ENCODE measurements around the gene KEAP1. TPM values are rescaled to one million over a fixed set of nuclear protein-coding genes. Genes with fewer than 3 reads are reported as not detected.

KEAP1 gene
- total RNA-seq, 1 experiment from 2014 or later: 70.5 TPM

DNA sequence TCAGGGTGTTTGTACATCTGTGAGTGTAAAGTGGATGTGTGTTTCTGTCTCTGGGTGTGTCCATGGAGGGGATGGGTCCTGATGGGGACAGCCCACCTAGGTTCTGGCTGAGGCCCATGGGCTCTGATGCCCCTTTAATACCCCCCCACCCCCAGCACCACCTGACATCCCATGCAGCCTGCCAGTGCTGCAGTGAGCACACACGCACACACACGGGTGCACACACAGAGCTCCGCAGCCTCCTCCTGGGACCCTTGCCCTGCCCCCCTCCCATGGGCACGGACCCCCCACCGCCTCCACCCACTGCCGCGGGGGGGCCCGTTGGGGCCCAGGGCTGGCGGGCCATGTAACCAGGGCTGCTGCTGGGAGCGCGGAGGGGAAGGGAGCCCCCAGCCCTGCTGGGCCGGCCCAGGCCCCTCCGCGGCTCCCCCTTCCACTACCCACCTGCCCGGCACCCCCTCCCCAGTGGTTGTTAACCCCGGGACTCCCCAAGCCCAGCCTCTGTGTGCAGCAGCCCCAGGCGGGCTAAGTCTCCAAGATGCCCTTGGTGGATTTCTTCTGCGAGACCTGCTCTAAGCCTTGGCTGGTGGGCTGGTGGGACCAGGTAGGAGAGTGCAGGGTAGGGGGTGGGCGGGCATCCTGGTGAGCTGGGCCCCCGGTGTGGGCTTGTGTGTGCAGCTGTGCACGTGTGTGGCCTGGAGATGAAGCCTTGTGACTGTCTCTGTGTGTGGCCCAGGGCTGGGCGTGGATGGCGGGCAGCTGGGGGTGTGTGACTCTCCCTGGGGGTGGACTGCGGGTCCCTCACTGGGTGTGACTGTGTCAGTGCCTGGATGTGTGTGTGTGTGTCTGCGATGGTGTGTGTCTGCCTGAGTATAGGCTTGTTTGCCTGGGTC is 50.2 kb downstream of the KEAP1 start:
- no peak for DNase-seq (ENCODE audit: extremely low read depth, low read depth)

GRCh38 chr19:10450853-10451609 is 52.1 kb downstream of the KEAP1 start:
- no peak for DNase-seq (ENCODE audit: extremely low read depth, low read depth)

- no peak for DNase-seq (ENCODE audit: extremely low read depth, low read depth)
These were observed 52.8 kb downstream of the KEAP1 start for GRCh38 chr19:10450191-10450852.

GRCh38 chr19:10449037-10449436 is 54.1 kb downstream of the KEAP1 start:
- DNase-seq (ENCODE audit: extremely low read depth, low read depth): no peak

GRCh38 chr19:10442698-10443097 is 60.5 kb downstream of the KEAP1 start:
- DNase-seq (ENCODE audit: extremely low read depth, low read depth): no peak

DNA sequence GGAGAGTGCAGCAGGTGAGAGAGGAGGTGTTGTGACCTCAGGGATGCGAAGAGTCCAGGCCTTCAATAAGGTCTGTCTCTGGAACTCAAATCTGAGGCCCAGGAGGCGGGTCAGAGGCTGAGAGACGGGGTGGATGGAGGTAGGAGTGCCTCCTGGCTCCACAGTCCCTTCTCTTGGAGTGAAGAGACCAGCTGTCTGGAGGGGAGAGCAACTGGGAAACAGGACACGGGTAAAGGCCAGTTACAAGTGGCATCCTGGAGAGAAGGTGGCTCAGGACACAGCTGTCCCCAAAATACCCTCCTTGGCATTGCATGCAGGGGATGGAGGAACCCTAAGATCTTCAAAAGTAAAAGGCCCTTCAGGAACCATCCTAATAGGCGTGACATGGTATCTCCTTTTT is 63.6 kb downstream of the KEAP1 start:
- DNase-seq (ENCODE audit: extremely low read depth, low read depth): no peak

Small RNA genes within 50 kb of the gene (small RNA-seq; reads per million reads assigned to genes)
- gene MIR1238: 0 reads per million in 2 experiments
- gene RNU7-140P: 0 reads per million in 2 experiments

Other genes starting within 250 kb of the KEAP1 start
- 1.1 and 1.6 TPM in 2 replicates for gene ICAM1, start 232.2 kb downstream of the KEAP1 start, total RNA-seq (2014; rRNA removed; shearing (Covaris generic))
- not detected in 2 replicates for gene ICAM4, start 216.4 kb downstream of the KEAP1 start, total RNA-seq (2014; rRNA removed; shearing (Covaris generic))
- gene ICAM5, start 213.4 kb downstream of the KEAP1 start, total RNA-seq (2014; rRNA removed; shearing (Covaris generic)): 1.9 and 2.1 TPM in 2 replicates
- gene ZGLP1, start 193.5 kb downstream of the KEAP1 start, total RNA-seq (2014; rRNA removed; shearing (Covaris generic)): 1.2 and 2.8 TPM in 2 replicates
- 12.6 and 18.0 TPM in 2 replicates for gene FDX2, start 187.3 kb downstream of the KEAP1 start, total RNA-seq (2014; rRNA removed; shearing (Covaris generic))
- gene RAVER1, start 169.8 kb downstream of the KEAP1 start, total RNA-seq (2014; rRNA removed; shearing (Covaris generic)): 9.5 and 10.7 TPM in 2 replicates
- gene ICAM3, start 163.7 kb downstream of the KEAP1 start, total RNA-seq (2014; rRNA removed; shearing (Covaris generic)): 5.0 and 7.4 TPM in 2 replicates
- gene TYK2, start 122.8 kb downstream of the KEAP1 start, total RNA-seq (2014; rRNA removed; shearing (Covaris generic)): 43.4 and 43.9 TPM in 2 replicates
- gene CDC37, start 99.8 kb downstream of the KEAP1 start, total RNA-seq (2014; rRNA removed; shearing (Covaris generic)): 116 and 131 TPM in 2 replicates
- gene PDE4A, start 82.8 kb downstream of the KEAP1 start, total RNA-seq (2014; rRNA removed; shearing (Covaris generic)): 2.1 and 2.2 TPM in 2 replicates
- 1.0 and 1.6 TPM in 2 replicates for gene S1PR5, start 14.1 kb upstream of the KEAP1 start, total RNA-seq (2014; rRNA removed; shearing (Covaris generic))
- gene ATG4D, start 40.5 kb upstream of the KEAP1 start, total RNA-seq (2014; rRNA removed; shearing (Covaris generic)): 27.4 and 38.9 TPM in 2 replicates
- gene KRI1, start 62.7 kb upstream of the KEAP1 start, total RNA-seq (2014; rRNA removed; shearing (Covaris generic)): 17.3 and 18.7 TPM in 2 replicates
- 3.5 and 4.2 TPM in 2 replicates for gene CDKN2D, start 65.6 kb upstream of the KEAP1 start, total RNA-seq (2014; rRNA removed; shearing (Covaris generic))
- 12.3 and 13.5 TPM in 2 replicates for gene AP1M2, start 84.0 kb upstream of the KEAP1 start, total RNA-seq (2014; rRNA removed; shearing (Covaris generic))
- gene SLC44A2, start 122.2 kb upstream of the KEAP1 start, total RNA-seq (2014; rRNA removed; shearing (Covaris generic)): 2.6 TPM in 2 replicates
- 101 and 112 TPM in 2 replicates for gene ILF3, start 151.0 kb upstream of the KEAP1 start, total RNA-seq (2014; rRNA removed; shearing (Covaris generic))
- 30.0 and 31.2 TPM in 2 replicates for gene QTRT1, start 198.1 kb upstream of the KEAP1 start, total RNA-seq (2014; rRNA removed; shearing (Covaris generic))
- gene DNM2, start 214.7 kb upstream of the KEAP1 start, total RNA-seq (2014; rRNA removed; shearing (Covaris generic)): 33.8 and 38.8 TPM in 2 replicates